ENCODE data around the gene ZNF441. TPM values are rescaled to one million over a fixed set of nuclear protein-coding genes. Genes with fewer than 3 reads are reported as not detected.

Gene ZNF441
- total and polyA plus RNA-seq, 2 of the 4 experiments (the other 2 are of a cell fraction) = 2.8 to 9.7 TPM

DNA sequence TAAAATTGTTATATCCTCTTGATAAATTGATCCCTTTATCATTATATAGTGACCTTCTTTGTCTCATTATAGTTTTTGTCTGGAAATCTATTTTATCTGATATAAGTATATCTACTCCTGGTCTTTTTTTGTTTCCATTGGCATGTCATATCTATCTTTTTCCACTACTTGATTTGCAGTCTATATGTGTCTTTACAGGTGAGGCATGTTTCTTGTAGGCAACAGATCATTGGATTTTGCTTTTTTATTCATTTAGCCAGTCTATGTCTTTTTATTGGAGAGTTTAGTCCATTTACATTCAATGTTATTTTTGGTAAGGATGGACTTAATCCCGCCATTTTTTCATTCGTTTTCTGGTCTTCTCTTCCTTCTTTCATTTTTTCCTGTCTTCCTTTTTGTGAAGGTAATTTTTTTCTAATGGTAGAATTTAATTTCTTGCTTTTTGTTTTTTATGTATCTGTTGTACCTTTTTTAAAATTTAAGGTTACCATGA, 14.5 kb upstream of the ZNF441 start:
- Histone ChIP-seq H3K56ac (ENCODE audit: extremely low read depth, insufficient read depth, low read length) (no peak overlapping the region), H3K18ac (ENCODE audit: low read depth, low read length) (no peak overlapping the region), H3K4me2 (ENCODE audit: low read depth, low read length) (no peak overlapping the region), H3K36me3 (ENCODE audit: control insufficient read depth, insufficient read depth, low read length) (no peaks in the 10 kb centered on the region), H3K79me1 (ENCODE audit: low read depth in 1 of 2, low read length in 2 of 2) (no peaks in the 10 kb centered on the region), H3K4me3 (ENCODE audit: insufficient read depth, low read depth, low read length) (no peak overlapping the region), H2AK9ac (replicated peaks; ENCODE audit: low read depth, low read length, poor library complexity) (no peak overlapping the region), H2AK5ac (ENCODE audit: low read depth, low read length) (no peak overlapping the region), H2BK15ac (ENCODE audit: low read depth, low read length) (no peak overlapping the region), H3K9me3 (ENCODE audit: control insufficient read depth, insufficient read depth, low read length) (peaks cover 5% of the 10 kb centered on the region; the same call in 1 of the 2 replicates), H3K4ac (ENCODE audit: low read depth, low read length) (no peak overlapping the region), H3K9me1 (ENCODE audit: insufficient read depth, low read length) (no peaks in the 10 kb centered on the region), H2BK20ac (ENCODE audit: low read depth, low read length) (no peak overlapping the region), H2BK5ac (ENCODE audit: low read depth, low read length, poor library complexity, severe bottlenecking) (no peak overlapping the region), H3K23ac (ENCODE audit: low read depth, low read length) (no peak overlapping the region), H3K4me1 (ENCODE audit: control insufficient read depth, insufficient read depth, low read length) (no peaks in the 10 kb centered on the region), H3K14ac (replicated peaks; ENCODE audit: low read depth, low read length) (no peak overlapping the region), H4K5ac (ENCODE audit: low read depth, low read length) (no peak overlapping the region), H4K20me1 (ENCODE audit: insufficient read depth, low read length) (no peaks in the 10 kb centered on the region), H3K9ac (ENCODE audit: low read depth, low read length) (no peak overlapping the region), H2BK120ac (ENCODE audit: low read depth, low read length) (no peak overlapping the region), H2AFZ (replicated peaks; ENCODE audit: low read length, poor library complexity) (no peak overlapping the region), H3K27ac (ENCODE audit: insufficient read depth, low read length) (no peak overlapping the region), H3K27me3 (ENCODE audit: control insufficient read depth, insufficient read depth, low read length) (no peaks in the 10 kb centered on the region), H4K91ac (ENCODE audit: insufficient read depth, low read depth, low read length) (no peak overlapping the region), H4K8ac (ENCODE audit: low read depth in 2 of 2, low read length in 2 of 2) (no peak overlapping the region)
- ChIA-PET CTCF (no interaction called here), POLR2A (ENCODE audit: unreplicated experiment) (no interaction called here)
- ATAC-seq (ENCODE audit: low read depth) = no peak
- no CpG with 5 or more reads among the region's 2 CpGs for WGBS, 2 experiments (ENCODE audit: extremely low coverage in 2 of 2, insufficient read length in 1 of 2)
- TF ChIP-seq, protein P1, sequence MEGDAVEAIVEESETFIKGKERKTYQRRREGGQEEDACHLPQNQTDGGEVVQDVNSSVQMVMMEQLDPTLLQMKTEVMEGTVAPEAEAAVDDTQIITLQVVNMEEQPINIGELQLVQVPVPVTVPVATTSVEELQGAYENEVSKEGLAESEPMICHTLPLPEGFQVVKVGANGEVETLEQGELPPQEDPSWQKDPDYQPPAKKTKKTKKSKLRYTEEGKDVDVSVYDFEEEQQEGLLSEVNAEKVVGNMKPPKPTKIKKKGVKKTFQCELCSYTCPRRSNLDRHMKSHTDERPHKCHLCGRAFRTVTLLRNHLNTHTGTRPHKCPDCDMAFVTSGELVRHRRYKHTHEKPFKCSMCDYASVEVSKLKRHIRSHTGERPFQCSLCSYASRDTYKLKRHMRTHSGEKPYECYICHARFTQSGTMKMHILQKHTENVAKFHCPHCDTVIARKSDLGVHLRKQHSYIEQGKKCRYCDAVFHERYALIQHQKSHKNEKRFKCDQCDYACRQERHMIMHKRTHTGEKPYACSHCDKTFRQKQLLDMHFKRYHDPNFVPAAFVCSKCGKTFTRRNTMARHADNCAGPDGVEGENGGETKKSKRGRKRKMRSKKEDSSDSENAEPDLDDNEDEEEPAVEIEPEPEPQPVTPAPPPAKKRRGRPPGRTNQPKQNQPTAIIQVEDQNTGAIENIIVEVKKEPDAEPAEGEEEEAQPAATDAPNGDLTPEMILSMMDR (conservative IDR thresholded peaks at IDR 0.05; ENCODE audit: low read depth, low read length) = no peak
- TF ChIP-seq NFE2L2 (IDR thresholded peaks at IDR 0.05; ENCODE audit: low read depth, low read length) (no peak), CEBPB (IDR thresholded peaks at IDR 0.05; ENCODE audit: low read depth, low read length) (no peak), RCOR1 (IDR thresholded peaks at IDR 0.05; ENCODE audit: insufficient replicate concordance, low read length) (no peak), CHD1 (IDR thresholded peaks at IDR 0.05; ENCODE audit: low read depth, low read length) (no peak), RAD21 (IDR thresholded peaks at IDR 0.05; ENCODE audit: low read length) (no peak), MAFK (IDR thresholded peaks at IDR 0.05; ENCODE audit: low read depth, low read length) (no peak), FOS (IDR thresholded peaks at IDR 0.05; ENCODE audit: low read depth, low read length) (no peak), RFX5 (IDR thresholded peaks at IDR 0.05; ENCODE audit: low read depth, low read length) (no peak), BHLHE40 (IDR thresholded peaks at IDR 0.05; ENCODE audit: low read depth, low read length) (no peak)
- intact Hi-C loops (cut with micrococcal nuclease) = no loop called here
- BruUV-seq (replicated peaks) = no TSS peak
- DNase-seq = no peak
- dilution Hi-C loops (cut with HindIII; ENCODE audit: low sequenced_read_pairs, unreplicated experiment) = no loop called here
- in situ Hi-C loops (cut with MboI; ENCODE audit: low sequenced_read_pairs) = no loop called here
